Testis (tissue), 3 donors: Measurements from ENCODE around the gene BPIFB2. TPM values are rescaled to one million over a fixed set of nuclear protein-coding genes. Genes with fewer than 3 reads are reported as not detected.

ENCODE experiments used
- DNase-seq: peaks from one replicate; pipeline ENCODE4 v3.0.0-alpha.2; 2019
- H3K27ac ChIP-seq, 2 donors: fragments of 200-600 bp; sonication (generic); one replicate each; pipeline ENCODE4 v1.5.1; 2019
- H3K27me3 ChIP-seq: fragments of 200-600 bp; sonication (generic); one replicate; pipeline ENCODE4 v1.5.1; 2019
- H3K36me3 ChIP-seq: fragments of 200-600 bp; sonication (generic); one replicate; pipeline ENCODE4 v1.5.1; 2017; ENCODE audit warnings: low read depth; ENCODE audit errors: missing control alignments
- H3K4me1 ChIP-seq: fragments of 200-600 bp; sonication (generic); one replicate; pipeline ENCODE4 v1.5.1; 2019
- H3K4me3 ChIP-seq, 2 donors: fragments of 200-600 bp; sonication (generic); one replicate each; pipeline ENCODE4 v1.5.1; 2017 to 2019
- H3K9me3 ChIP-seq: fragments of 200-600 bp; sonication (generic); one replicate; pipeline ENCODE4 v1.5.1; 2017
- CTCF ChIP-seq, 3 experiments: fragments of 450-650 bp in 2 of 3; fragments of 200-600 bp in 1 of 3; sonication (generic) in 1 of 3; IDR thresholded peaks; one replicate each; pipeline ENCODE4 v1.5.1; 2016 to 2019; ENCODE audit warnings: antibody characterized with exemption in 3 of 3, mild to moderate bottlenecking in 2 of 3, moderate library complexity in 1 of 3
- POLR2A ChIP-seq: fragments of 450-650 bp; IDR thresholded peaks from one replicate; pipeline ENCODE4 v1.6.1; 2017; ENCODE audit warnings: antibody characterized with exemption, mild to moderate bottlenecking, moderate library complexity
- WGBS, 2 donors: methylation state at CpG; one replicate each; pipeline ENCODE4 v1.1.5; 2018; 5-methylcytosine and 5-hydroxymethylcytosine counted together
- intact Hi-C: fragments of 100-400 bp; cut with DNase I; formaldehyde crosslinking; loops from one replicate; pipeline ENCODE4 v1.15.1; 2023; ENCODE audit warnings: low total_unique reads
- polyA plus RNA-seq: library from polyadenylated mRNA; stranded (reverse); fragments of 350-450 nt; fragmentation: Illumina TruSeq; extraction: RNeasy Lipid Tissue Mini Kit (QIAGEN cat#74804); gene quantifications from one replicate; pipeline ENCODE4 v1.2.3, GENCODE V29; 2014; ENCODE audit warnings: low read depth, low replicate concordance; ENCODE audit not compliant: insufficient read depth
- total RNA-seq, 2 donors: library from RNA; depleted of rRNA; stranded (reverse); fragments of >200 nt; gene quantifications; one replicate each; pipeline ENCODE4 v1.2.3, GENCODE V29; 2016

The BPIFB2 gene
- total and polyA plus RNA-seq, 3 donors from 2014 or later = 0.56 to 1.6 (median 1.4) TPM

GRCh38 chr20:32983459-32984112, 23.9 kb upstream of the BPIFB2 start:
- no peak for DNase-seq
- Histone ChIP-seq H3K27ac (no peak overlapping the region), H3K27me3 (no peaks in the 10 kb centered on the region), H3K4me1 (peaks cover 3% of the 10 kb centered on the region), H3K9me3 (no peaks in the 10 kb centered on the region), H3K36me3 (no peaks in the 10 kb centered on the region), H3K4me3 (no peak overlapping the region)
- TF ChIP-seq POLR2A (no peak), CTCF (IDR thresholded peaks at IDR 0.05) (no peak)
- WGBS, 2 donors = 80 to 89% methylated on average over 12 of the region's 12 CpGs
- intact Hi-C loops = no loop called here

GRCh38 chr20:32984196-32984595, 23.3 kb upstream of the BPIFB2 start:
- Histone ChIP-seq H3K4me1 (peaks cover 3% of the 10 kb centered on the region), H3K27me3 (no peaks in the 10 kb centered on the region), H3K27ac (no peak overlapping the region), H3K4me3 (no peak overlapping the region), H3K9me3 (no peaks in the 10 kb centered on the region), H3K36me3 (no peaks in the 10 kb centered on the region)
- intact Hi-C loops = no loop called here
- 74 to 79% methylated on average over 7 of the region's 7 CpGs for WGBS, 2 donors
- no peak for DNase-seq
- no peak for TF ChIP-seq POLR2A
- TF ChIP-seq CTCF (IDR thresholded peaks at IDR 0.05) = no peak

GRCh38 chr20:32984631-32985354, 22.7 kb upstream of the BPIFB2 start:
- TF ChIP-seq POLR2A (no peak), CTCF (IDR thresholded peaks at IDR 0.05) (no peak)
- WGBS, 2 donors = 85 to 86% methylated on average over 7 to 9 of the region's 9 CpGs
- H3K9me3 ChIP-seq = no peaks in the 10 kb centered on the region
- peaks cover 3% of the 10 kb centered on the region for H3K4me1 ChIP-seq
- no peak for DNase-seq
- H3K27ac ChIP-seq = no peak overlapping the region
- H3K27me3 ChIP-seq = no peaks in the 10 kb centered on the region
- intact Hi-C loops = no loop called here
- no peaks in the 10 kb centered on the region for H3K36me3 ChIP-seq
- no peak overlapping the region for H3K4me3 ChIP-seq

GRCh38 chr20:32985596-32985995, 21.9 kb upstream of the BPIFB2 start:
- intact Hi-C loops = no loop called here
- H3K36me3 ChIP-seq = no peaks in the 10 kb centered on the region
- H3K27me3 ChIP-seq = no peaks in the 10 kb centered on the region
- WGBS, 2 donors = 74 to 83% methylated on average over 3 to 6 of the region's 6 CpGs
- no peak overlapping the region for H3K4me3 ChIP-seq
- peaks cover 3% of the 10 kb centered on the region for H3K4me1 ChIP-seq
- TF ChIP-seq POLR2A = no peak
- no peak for TF ChIP-seq CTCF (IDR thresholded peaks at IDR 0.05)
- DNase-seq = no peak
- no peaks in the 10 kb centered on the region for H3K9me3 ChIP-seq
- no peak overlapping the region for H3K27ac ChIP-seq
